ENCODE data around the gene IGFL1. TPM values are rescaled to one million over a fixed set of nuclear protein-coding genes. Genes with fewer than 3 reads are reported as not detected.
A peak's percentile ranks its signal among the peaks of the same experiment; 100 is the strongest.
"Not testable (repeated sequence)": the region's sequence is repeated elsewhere in the genome, so short reads cannot be mapped to it uniquely, and the experiment has no call there.

Gene IGFL1
- total RNA-seq, 1 donor from 2014 or later, result not detected

- peak; percentile 99 for FAIRE-seq
- TF ChIP-seq CTCF (IDR thresholded peaks at IDR 0.05; ENCODE audit: insufficient read depth, low read length, severe bottlenecking), result no peak
- Histone ChIP-seq H3K36me3 (ENCODE audit: control insufficient read depth, insufficient read depth, low read length) (no peaks in the 10 kb centered on the region), H3K4me3 (ENCODE audit: low read depth, low read length) (no peak overlapping the region), H3K27me3 (ENCODE audit: control insufficient read depth, insufficient read depth, low read length) (no peaks in the 10 kb centered on the region)
- peak; percentile 89 for DNase-seq (ENCODE audit: low read depth)
Observed at GRCh38 chr19:46211201-46211881, 18.2 kb upstream of the IGFL1 start.

DNA sequence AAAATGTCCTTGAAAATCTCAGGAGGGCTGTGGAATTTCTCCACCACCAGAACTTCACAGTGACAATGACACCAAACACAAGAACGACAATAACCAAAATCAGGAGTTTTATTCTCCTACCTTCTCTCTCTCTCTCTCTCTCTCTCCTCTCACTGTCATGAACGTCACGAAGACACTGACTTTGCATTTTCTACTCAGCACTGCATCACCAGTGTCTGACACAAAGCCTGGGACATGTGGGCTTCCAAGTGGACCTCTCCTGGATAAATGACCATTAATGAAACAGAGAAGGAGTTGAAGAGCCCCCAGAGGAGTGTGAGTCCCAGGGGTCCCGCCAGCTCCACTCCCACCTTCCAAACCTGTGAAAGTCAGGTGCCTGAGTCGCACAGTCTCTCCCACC lies 16.9 kb upstream of the IGFL1 start:
- not testable (repeated sequence) for DNase-seq (ENCODE audit: low read depth); H3K4me3 ChIP-seq (ENCODE audit: low read depth, low read length); H3K27me3 ChIP-seq (ENCODE audit: control insufficient read depth, insufficient read depth, low read length); H3K36me3 ChIP-seq (ENCODE audit: control insufficient read depth, insufficient read depth, low read length)
- peak; percentile 97 for FAIRE-seq

- no peak for FAIRE-seq
- peaks cover 2% of the 10 kb centered on the region for H3K27me3 ChIP-seq (ENCODE audit: control insufficient read depth, insufficient read depth, low read length)
- no peaks in the 10 kb centered on the region for H3K36me3 ChIP-seq (ENCODE audit: control insufficient read depth, insufficient read depth, low read length)
- no peak overlapping the region for H3K4me3 ChIP-seq (ENCODE audit: low read depth, low read length)
- TF ChIP-seq CTCF (IDR thresholded peaks at IDR 0.05; ENCODE audit: insufficient read depth, low read length, severe bottlenecking), result no peak
- no peak for DNase-seq (ENCODE audit: low read depth)
Observed at GRCh38 chr19:46213156-46213555, 16.4 kb upstream of the IGFL1 start.

GRCh38 chr19:46213806-46214205 lies 15.7 kb upstream of the IGFL1 start:
- Histone ChIP-seq H3K36me3 (ENCODE audit: control insufficient read depth, insufficient read depth, low read length) (no peaks in the 10 kb centered on the region), H3K27me3 (ENCODE audit: control insufficient read depth, insufficient read depth, low read length) (peaks cover 2% of the 10 kb centered on the region), H3K4me3 (ENCODE audit: low read depth, low read length) (no peak overlapping the region)
- DNase-seq (ENCODE audit: low read depth) (no peak), FAIRE-seq (no peak)
- TF ChIP-seq CTCF (IDR thresholded peaks at IDR 0.05; ENCODE audit: insufficient read depth, low read length, severe bottlenecking), result no peak

GRCh38 chr19:46216612-46217011 lies 12.9 kb upstream of the IGFL1 start:
- TF ChIP-seq CTCF (IDR thresholded peaks at IDR 0.05; ENCODE audit: insufficient read depth, low read length, severe bottlenecking), result no peak
- Histone ChIP-seq H3K27me3 (ENCODE audit: control insufficient read depth, insufficient read depth, low read length) (peaks cover 4% of the 10 kb centered on the region), H3K4me3 (ENCODE audit: low read depth, low read length) (no peak overlapping the region), H3K36me3 (ENCODE audit: control insufficient read depth, insufficient read depth, low read length) (no peaks in the 10 kb centered on the region)
- no peak for FAIRE-seq
- no peak for DNase-seq (ENCODE audit: low read depth)

DNA sequence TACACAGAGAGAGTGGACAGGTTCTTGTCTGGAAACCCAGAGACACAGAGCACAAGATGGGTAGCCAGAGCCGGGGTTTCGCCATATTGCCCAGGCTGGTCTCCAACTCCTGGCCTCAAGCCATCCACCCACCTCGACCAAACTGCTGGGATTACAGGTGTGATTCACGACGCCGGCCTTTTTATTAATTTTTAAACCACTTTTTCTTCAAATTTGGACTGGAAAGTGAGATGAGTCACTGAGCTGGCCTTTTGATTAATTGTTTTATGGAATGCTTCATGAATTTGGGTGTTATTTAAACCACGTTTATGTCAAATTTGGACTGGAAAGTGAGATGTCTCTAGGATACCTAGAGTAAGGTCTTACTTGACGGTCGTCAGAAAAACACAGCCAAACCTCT lies 12.1 kb upstream of the IGFL1 start:
- no peak for TF ChIP-seq CTCF (IDR thresholded peaks at IDR 0.05; ENCODE audit: insufficient read depth, low read length, severe bottlenecking)
- H3K36me3 ChIP-seq (ENCODE audit: control insufficient read depth, insufficient read depth, low read length), result no peaks in the 10 kb centered on the region
- peaks cover 4% of the 10 kb centered on the region for H3K27me3 ChIP-seq (ENCODE audit: control insufficient read depth, insufficient read depth, low read length)
- H3K4me3 ChIP-seq (ENCODE audit: low read depth, low read length), result no peak overlapping the region
- FAIRE-seq (no peak), DNase-seq (ENCODE audit: low read depth) (no peak)
